ENCODE data around the gene PLA2G4A. TPM values are rescaled to one million over a fixed set of nuclear protein-coding genes. Genes with fewer than 3 reads are reported as not detected.

Gene PLA2G4A
- total RNA-seq, 1 experiment from 2014 or later = 8.6 TPM

DNA sequence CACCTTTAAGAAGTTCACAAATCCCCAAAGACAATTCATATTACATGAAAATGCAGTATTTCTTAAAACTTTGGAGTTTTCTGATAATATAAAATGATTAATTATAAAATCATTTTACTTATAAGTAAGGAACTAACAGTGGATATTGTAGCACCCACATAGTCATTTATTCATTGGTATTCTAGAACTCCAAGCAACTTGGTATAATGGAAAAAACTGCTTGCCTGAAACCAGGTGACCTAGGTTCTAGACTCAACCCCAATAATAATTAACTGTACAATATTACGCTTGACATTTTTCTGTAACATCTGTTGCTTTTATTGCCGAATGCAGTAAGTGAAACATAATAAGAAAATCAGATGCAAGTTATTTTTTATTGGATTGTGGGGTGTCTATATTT lies 2.4 kb downstream of the PLA2G4A start:
- no peaks in the 10 kb centered on the region for H4K20me1 ChIP-seq (ENCODE audit: insufficient read depth)
- ATAC-seq (no peak), DNase-seq (ENCODE audit: low read depth, low spot score) (no peak)
- H3K4me3 ChIP-seq (replicated peaks in 1 of 2; ENCODE audit: low read depth in 1 of 2, low read length in 2 of 2) = no peak overlapping the region
- H3K27me3 ChIP-seq (ENCODE audit: insufficient read depth, low read length) = no peaks in the 10 kb centered on the region
- H3K9me3 ChIP-seq (ENCODE audit: control insufficient read depth in 1 of 2, insufficient read depth in 1 of 2, low read depth in 1 of 2, low read length in 2 of 2) = no peaks in the 10 kb centered on the region
- no peaks in the 10 kb centered on the region for H3K79me2 ChIP-seq (ENCODE audit: insufficient read depth, low read length)
- intact Hi-C loops (cut with micrococcal nuclease) = no loop called here
- no peak overlapping the region for H3K9ac ChIP-seq (ENCODE audit: low read length)
- no peak overlapping the region for H3K4me2 ChIP-seq (ENCODE audit: low read length)
- no TSS peak for BruUV-seq (replicated peaks)
- H3K4me1 ChIP-seq (ENCODE audit: control insufficient read depth in 1 of 2, insufficient read depth in 2 of 2, low read length in 2 of 2) = peaks cover 2 to 7% of the 10 kb centered on the region in 2 experiments; a peak in 3 of 4 replicates
- no peak for TF ChIP-seq CEBPB (IDR thresholded peaks at IDR 0.05; ENCODE audit: low read depth)
- TF ChIP-seq JUND (IDR thresholded peaks at IDR 0.05) = no peak
- TF ChIP-seq ELF1 (IDR thresholded peaks at IDR 0.05; ENCODE audit: borderline replicate concordance, low read depth) = no peak
- no peak for TF ChIP-seq EZH2phosphoT487 (IDR thresholded peaks at IDR 0.05; ENCODE audit: borderline replicate concordance)
- TF ChIP-seq FOSL1 (IDR thresholded peaks at IDR 0.05; ENCODE audit: low read depth) = no peak
- TF ChIP-seq, protein P1, sequence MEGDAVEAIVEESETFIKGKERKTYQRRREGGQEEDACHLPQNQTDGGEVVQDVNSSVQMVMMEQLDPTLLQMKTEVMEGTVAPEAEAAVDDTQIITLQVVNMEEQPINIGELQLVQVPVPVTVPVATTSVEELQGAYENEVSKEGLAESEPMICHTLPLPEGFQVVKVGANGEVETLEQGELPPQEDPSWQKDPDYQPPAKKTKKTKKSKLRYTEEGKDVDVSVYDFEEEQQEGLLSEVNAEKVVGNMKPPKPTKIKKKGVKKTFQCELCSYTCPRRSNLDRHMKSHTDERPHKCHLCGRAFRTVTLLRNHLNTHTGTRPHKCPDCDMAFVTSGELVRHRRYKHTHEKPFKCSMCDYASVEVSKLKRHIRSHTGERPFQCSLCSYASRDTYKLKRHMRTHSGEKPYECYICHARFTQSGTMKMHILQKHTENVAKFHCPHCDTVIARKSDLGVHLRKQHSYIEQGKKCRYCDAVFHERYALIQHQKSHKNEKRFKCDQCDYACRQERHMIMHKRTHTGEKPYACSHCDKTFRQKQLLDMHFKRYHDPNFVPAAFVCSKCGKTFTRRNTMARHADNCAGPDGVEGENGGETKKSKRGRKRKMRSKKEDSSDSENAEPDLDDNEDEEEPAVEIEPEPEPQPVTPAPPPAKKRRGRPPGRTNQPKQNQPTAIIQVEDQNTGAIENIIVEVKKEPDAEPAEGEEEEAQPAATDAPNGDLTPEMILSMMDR (IDR thresholded peaks at IDR 0.05 in 2 of 3, conservative IDR thresholded peaks at IDR 0.05 in 1 of 3; ENCODE audit: borderline replicate concordance in 1 of 3, insufficient read depth in 1 of 3, low read depth in 2 of 3, low read length in 2 of 3) = no peak
- TF ChIP-seq, protein P2, sequence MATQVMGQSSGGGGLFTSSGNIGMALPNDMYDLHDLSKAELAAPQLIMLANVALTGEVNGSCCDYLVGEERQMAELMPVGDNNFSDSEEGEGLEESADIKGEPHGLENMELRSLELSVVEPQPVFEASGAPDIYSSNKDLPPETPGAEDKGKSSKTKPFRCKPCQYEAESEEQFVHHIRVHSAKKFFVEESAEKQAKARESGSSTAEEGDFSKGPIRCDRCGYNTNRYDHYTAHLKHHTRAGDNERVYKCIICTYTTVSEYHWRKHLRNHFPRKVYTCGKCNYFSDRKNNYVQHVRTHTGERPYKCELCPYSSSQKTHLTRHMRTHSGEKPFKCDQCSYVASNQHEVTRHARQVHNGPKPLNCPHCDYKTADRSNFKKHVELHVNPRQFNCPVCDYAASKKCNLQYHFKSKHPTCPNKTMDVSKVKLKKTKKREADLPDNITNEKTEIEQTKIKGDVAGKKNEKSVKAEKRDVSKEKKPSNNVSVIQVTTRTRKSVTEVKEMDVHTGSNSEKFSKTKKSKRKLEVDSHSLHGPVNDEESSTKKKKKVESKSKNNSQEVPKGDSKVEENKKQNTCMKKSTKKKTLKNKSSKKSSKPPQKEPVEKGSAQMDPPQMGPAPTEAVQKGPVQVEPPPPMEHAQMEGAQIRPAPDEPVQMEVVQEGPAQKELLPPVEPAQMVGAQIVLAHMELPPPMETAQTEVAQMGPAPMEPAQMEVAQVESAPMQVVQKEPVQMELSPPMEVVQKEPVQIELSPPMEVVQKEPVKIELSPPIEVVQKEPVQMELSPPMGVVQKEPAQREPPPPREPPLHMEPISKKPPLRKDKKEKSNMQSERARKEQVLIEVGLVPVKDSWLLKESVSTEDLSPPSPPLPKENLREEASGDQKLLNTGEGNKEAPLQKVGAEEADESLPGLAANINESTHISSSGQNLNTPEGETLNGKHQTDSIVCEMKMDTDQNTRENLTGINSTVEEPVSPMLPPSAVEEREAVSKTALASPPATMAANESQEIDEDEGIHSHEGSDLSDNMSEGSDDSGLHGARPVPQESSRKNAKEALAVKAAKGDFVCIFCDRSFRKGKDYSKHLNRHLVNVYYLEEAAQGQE (IDR thresholded peaks at IDR 0.05; ENCODE audit: low read depth) = no peak
- TF ChIP-seq, protein P3, sequence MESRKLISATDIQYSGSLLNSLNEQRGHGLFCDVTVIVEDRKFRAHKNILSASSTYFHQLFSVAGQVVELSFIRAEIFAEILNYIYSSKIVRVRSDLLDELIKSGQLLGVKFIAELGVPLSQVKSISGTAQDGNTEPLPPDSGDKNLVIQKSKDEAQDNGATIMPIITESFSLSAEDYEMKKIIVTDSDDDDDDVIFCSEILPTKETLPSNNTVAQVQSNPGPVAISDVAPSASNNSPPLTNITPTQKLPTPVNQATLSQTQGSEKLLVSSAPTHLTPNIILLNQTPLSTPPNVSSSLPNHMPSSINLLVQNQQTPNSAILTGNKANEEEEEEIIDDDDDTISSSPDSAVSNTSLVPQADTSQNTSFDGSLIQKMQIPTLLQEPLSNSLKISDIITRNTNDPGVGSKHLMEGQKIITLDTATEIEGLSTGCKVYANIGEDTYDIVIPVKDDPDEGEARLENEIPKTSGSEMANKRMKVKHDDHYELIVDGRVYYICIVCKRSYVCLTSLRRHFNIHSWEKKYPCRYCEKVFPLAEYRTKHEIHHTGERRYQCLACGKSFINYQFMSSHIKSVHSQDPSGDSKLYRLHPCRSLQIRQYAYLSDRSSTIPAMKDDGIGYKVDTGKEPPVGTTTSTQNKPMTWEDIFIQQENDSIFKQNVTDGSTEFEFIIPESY (IDR thresholded peaks at IDR 0.05; ENCODE audit: extremely low read depth, insufficient replicate concordance, low read length) = no peak
- TF ChIP-seq ZFX (IDR thresholded peaks at IDR 0.05) = no peak
- no peak for TF ChIP-seq SRF (IDR thresholded peaks at IDR 0.05; ENCODE audit: low read depth)
- TF ChIP-seq RAD21 (IDR thresholded peaks at IDR 0.05; ENCODE audit: low read depth) = no peak
- no peak for TF ChIP-seq YY1 (IDR thresholded peaks at IDR 0.05; ENCODE audit: extremely low read depth, insufficient replicate concordance, low read depth, low read length)
- no peak for TF ChIP-seq EZH2 (IDR thresholded peaks at IDR 0.05)
- no peak for TF ChIP-seq CBX3 (IDR thresholded peaks at IDR 0.05; ENCODE audit: low read depth)
- no peak for TF ChIP-seq SP1 (IDR thresholded peaks at IDR 0.05; ENCODE audit: low read depth)
- no peak for TF ChIP-seq POLR2AphosphoS5 (IDR thresholded peaks at IDR 0.05; ENCODE audit: low read depth, low read length)
- TF ChIP-seq SIN3A (IDR thresholded peaks at IDR 0.05; ENCODE audit: low read depth) = no peak
- TF ChIP-seq, protein P4, sequence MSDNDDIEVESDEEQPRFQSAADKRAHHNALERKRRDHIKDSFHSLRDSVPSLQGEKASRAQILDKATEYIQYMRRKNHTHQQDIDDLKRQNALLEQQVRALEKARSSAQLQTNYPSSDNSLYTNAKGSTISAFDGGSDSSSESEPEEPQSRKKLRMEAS (IDR thresholded peaks at IDR 0.05) = no peak
- TF ChIP-seq, protein P5, sequence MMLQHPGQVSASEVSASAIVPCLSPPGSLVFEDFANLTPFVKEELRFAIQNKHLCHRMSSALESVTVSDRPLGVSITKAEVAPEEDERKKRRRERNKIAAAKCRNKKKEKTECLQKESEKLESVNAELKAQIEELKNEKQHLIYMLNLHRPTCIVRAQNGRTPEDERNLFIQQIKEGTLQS (IDR thresholded peaks at IDR 0.05) = no peak
- TF ChIP-seq POLR2A (IDR thresholded peaks at IDR 0.05; ENCODE audit: borderline replicate concordance, extremely low read depth, insufficient read depth, insufficient read length) = no peak
- H3K36me3 ChIP-seq (ENCODE audit: control insufficient read depth in 1 of 2, insufficient read depth in 2 of 2, low read length in 2 of 2) = no peaks in the 10 kb centered on the region
- H3K27ac ChIP-seq (ENCODE audit: low read depth, low read length) = no peak overlapping the region
- no peaks in the 10 kb centered on the region for H3K9me2 ChIP-seq (ENCODE audit: insufficient read depth)
- ChIA-PET RAD21 (ENCODE audit: low non-redundant PET in 1 of 2, low total read pairs in 2 of 2, uncharacterized antibody in 2 of 2, unreplicated experiment in 2 of 2) (no interaction called here), POLR2A (no interaction called here), CTCF (no interaction called here)
- no peak overlapping the region for H2AFZ ChIP-seq (ENCODE audit: low read depth, low read length, poor library complexity, severe bottlenecking)
